GM19463 (cell line): ENCODE results near the gene CATSPER3.

Experiments used
- ATAC-seq: cut with Tn5 transposase; IDR thresholded peaks from one replicate; pipeline ENCODE4 v1.9.1; 2021; ENCODE audit warnings: mild to moderate bottlenecking, moderate library complexity; ENCODE audit not compliant: unreplicated experiment

Gene CATSPER3

GRCh38 chr5:135057233-135057632 lies 89.5 kb downstream of the CATSPER3 start:
- ATAC-seq, result no peak

GRCh38 chr5:135058331-135058732 lies 90.6 kb downstream of the CATSPER3 start:
- ATAC-seq, result no peak

- no peak for ATAC-seq
Measured at GRCh38 chr5:135059000-135059923, 91.6 kb downstream of the CATSPER3 start.

- ATAC-seq, result no peak
Measured at GRCh38 chr5:135060021-135060420, 92.3 kb downstream of the CATSPER3 start.

- no peak for ATAC-seq
Measured at GRCh38 chr5:135061001-135061400, 93.3 kb downstream of the CATSPER3 start.
